H1 (cell line): ENCODE measurements around the gene CDKL4. TPM values are rescaled to one million over a fixed set of nuclear protein-coding genes. Genes with fewer than 3 reads are reported as not detected.

ENCODE experiments used
- FOSL1 ChIP-seq: IDR thresholded peaks from 2 replicates; pipeline ENCODE4 v1.6.1; 2011; ENCODE audit warnings: mild to moderate bottlenecking, low read depth, low read length, moderate library complexity; ENCODE audit not compliant: insufficient read depth
- NANOG ChIP-seq: IDR thresholded peaks from 2 replicates; pipeline ENCODE4 v1.6.1; 2011; ENCODE audit warnings: low read length, low read depth, mild to moderate bottlenecking, inconsistent platforms; ENCODE audit not compliant: insufficient read depth, poor library complexity, severe bottlenecking
- RFX5 ChIP-seq: IDR thresholded peaks from 2 replicates; pipeline ENCODE4 v1.6.1; 2011; ENCODE audit warnings: low read depth, low read length, improper control_type of control experiment, borderline replicate concordance
- SIX5 ChIP-seq: IDR thresholded peaks from 2 replicates; pipeline ENCODE4 v1.6.1; 2011; ENCODE audit warnings: mild to moderate bottlenecking, low read depth, low read length
- SP4 ChIP-seq: IDR thresholded peaks from 2 replicates; pipeline ENCODE4 v1.6.1; 2012; ENCODE audit warnings: low read length, inconsistent platforms
- TCF12 ChIP-seq: IDR thresholded peaks from 2 replicates; pipeline ENCODE4 v1.6.1; 2011; ENCODE audit warnings: low read depth, mild to moderate bottlenecking, low read length
- USF2 ChIP-seq: IDR thresholded peaks from 2 replicates; pipeline ENCODE4 v1.6.1; 2011; ENCODE audit warnings: low read length, improper control_type of control experiment
- ZNF274 ChIP-seq: IDR thresholded peaks from 2 replicates; pipeline ENCODE4 v1.7.0; 2012; ENCODE audit warnings: low read length, borderline replicate concordance; ENCODE audit errors: extremely low read depth
- polyA plus RNA-seq, 7 experiments: library from polyadenylated mRNA; depleted of rRNA in 3 of 7; stranded (reverse) in 5 of 7; unstranded in 2 of 7; fragments of >200 nt in 5 of 7; fragments of 200-250 nt in 2 of 7; gene quantifications; 1 replicate in 5 of 7; 2 replicates in 1 of 7; 4 replicates in 1 of 7; pipeline versions ENCODE4 v1.2.1 to v1.2.3, GENCODE V29; 2011 to 2013; ENCODE audit warnings: missing spikeins in 2 of 7, mixed read lengths in 2 of 7
- total RNA-seq: library from RNA; stranded (reverse); fragmentation: NEBNext Ultra II Directional; extraction: Animal tissue kit (Norgen Biotek cat#: 25700); gene quantifications from 2 replicates; pipeline ENCODE4 v1.2.1, GENCODE V29; 2021
- TF ChIP-seq, protein P1 (sequence below): IDR thresholded peaks from 2 replicates; pipeline ENCODE4 v1.6.1; 2012; ENCODE audit warnings: low read length, inconsistent platforms

CDKL4 gene
- total and polyA plus RNA-seq, 2 of the 8 experiments (the other 6 are each of a cell fraction or from before 2014, with no cell fraction given) = not detected

GRCh38 chr2:39154944-39155343, 88.8 kb downstream of the CDKL4 start (continued):
- TF ChIP-seq, protein P1, sequence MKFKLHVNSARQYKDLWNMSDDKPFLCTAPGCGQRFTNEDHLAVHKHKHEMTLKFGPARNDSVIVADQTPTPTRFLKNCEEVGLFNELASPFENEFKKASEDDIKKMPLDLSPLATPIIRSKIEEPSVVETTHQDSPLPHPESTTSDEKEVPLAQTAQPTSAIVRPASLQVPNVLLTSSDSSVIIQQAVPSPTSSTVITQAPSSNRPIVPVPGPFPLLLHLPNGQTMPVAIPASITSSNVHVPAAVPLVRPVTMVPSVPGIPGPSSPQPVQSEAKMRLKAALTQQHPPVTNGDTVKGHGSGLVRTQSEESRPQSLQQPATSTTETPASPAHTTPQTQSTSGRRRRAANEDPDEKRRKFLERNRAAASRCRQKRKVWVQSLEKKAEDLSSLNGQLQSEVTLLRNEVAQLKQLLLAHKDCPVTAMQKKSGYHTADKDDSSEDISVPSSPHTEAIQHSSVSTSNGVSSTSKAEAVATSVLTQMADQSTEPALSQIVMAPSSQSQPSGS = no peak
- TF ChIP-seq NANOG (no peak), TCF12 (no peak), SP4 (no peak), USF2 (no peak), SIX5 (no peak), RFX5 (no peak), ZNF274 (no peak), FOSL1 (no peak)
